GM18861 (cell line): ENCODE measurements around the gene TMEM269.

Experiments used
- ATAC-seq: cut with Tn5 transposase; IDR thresholded peaks from one replicate; pipeline ENCODE4 v1.9.1; 2021; ENCODE audit not compliant: unreplicated experiment

The TMEM269 gene, protein sequence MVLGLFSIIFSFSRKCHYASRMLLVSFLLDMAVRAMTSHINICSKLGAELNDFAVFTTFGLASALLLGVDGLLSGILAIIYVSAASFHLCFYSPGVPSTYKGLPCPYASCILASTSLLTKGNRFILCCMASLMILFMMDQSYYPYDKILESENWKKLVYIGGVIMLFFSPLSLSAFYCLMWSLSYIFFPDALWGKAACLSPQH

DNA sequence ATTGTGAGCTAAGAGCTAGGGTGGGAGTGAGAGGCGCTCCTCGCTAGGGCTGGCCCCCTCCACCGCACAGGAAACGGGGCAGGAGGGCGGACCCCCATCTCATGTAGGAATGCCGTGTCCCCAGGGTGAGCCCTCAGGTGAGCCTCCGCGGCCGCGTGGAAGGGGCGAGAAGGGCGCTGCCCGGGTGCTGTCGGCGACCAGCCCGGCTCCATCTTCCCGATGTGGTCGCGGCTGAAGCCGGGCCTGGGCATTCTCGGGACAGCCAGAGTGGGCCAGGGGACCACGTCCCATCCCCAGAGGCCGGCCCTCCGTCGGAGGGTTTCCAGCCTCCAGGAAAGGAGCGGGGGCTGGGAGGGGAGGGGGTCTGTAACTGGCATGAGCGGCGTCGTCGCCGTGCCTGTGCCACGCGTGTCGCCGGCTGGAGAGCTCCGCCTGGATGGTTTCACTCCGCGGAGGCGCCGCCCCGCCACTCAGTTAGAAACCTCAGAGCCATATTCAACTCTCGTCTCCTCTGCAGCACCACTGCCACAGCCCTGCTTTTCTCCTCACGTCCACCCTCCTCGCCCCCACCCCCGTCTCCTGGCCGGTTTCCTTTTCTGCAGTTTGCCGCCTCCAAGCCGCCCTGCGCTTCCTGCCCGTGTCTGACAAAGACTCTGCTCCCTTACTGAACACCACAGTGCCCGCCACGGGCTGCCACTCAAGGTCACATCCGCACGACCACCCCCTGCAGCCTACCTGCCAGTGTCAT lies at the start of gene TMEM269:
Gene TMEM269, plus strand, starts transcription at position 46 of the 748 bp plus-strand sequence. CDS start 4,903 bp downstream, outside the sequence.
- ATAC-seq: no peak

DNA sequence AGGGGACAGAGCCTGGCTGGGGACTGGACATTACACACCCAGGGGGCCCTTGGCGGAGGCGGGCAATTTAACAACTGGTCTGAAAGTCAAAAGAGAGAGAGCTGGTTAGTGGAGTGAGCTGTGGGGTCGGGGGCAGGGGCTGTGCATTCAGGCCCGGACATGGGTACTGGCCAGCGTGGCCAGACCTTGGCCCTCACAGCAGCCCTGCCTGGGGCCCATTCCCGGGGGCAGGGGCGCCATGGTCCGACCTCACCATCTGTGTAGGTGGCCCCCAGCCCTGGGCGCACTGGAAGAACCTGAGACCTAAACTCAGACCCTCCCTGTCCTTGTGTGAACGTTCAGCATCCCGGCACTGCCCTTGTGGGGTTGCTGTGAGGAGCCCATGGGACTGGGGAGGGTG lies 49.7 kb upstream of the TMEM269 start:
- no peak for ATAC-seq

DNA sequence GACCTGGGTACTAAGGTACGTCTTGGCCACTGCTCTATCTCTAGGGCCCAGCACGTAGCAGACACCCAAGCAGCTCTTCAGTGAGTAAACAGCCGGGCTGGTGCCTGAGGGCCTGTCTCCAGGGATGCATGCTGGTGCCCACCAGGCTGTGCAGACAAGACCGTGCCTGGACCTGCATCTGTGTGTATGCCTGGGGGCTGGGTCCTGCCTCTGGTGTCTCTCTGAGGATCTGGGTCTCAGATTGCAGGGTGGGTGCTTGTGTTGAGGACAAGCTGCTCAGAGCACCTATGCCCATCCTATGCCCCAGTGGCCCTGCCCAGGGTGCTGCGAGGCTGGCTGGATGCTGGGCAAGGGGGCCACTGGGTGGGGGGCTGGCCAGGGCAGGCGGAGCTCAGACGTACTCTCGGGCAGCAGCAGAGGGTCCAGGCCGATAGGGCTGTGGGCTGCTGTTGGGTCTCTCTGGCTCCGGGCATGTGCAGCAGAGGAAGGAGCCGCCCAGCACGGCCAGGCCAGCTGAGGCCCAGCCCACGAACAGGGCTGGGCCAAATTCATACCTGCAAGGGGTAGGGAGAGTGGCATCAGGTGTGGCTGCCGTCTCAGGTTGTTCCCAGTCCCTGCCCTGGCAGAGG lies 49.2 kb upstream of the TMEM269 start:
- no peak for ATAC-seq

DNA sequence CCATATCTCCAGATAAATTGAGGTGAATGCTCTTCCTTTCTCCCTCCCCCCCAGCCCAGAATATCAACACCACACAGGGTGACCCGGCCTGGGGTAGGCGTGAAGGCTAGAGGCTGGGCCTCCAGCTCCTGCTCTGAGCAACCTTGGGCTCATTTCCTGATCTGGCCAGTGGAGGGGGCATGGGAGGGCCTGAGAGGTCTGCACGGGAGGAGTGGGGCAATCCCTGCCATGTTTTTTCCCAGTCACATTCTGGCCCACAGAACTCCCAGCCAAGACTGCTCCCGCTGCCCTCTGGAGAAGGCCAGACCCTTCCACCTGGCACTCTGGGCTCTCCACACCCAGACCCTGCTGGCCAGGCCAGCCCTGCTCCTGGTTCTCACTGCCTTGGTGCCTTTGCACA lies 48.6 kb upstream of the TMEM269 start:
- no peak for ATAC-seq

DNA sequence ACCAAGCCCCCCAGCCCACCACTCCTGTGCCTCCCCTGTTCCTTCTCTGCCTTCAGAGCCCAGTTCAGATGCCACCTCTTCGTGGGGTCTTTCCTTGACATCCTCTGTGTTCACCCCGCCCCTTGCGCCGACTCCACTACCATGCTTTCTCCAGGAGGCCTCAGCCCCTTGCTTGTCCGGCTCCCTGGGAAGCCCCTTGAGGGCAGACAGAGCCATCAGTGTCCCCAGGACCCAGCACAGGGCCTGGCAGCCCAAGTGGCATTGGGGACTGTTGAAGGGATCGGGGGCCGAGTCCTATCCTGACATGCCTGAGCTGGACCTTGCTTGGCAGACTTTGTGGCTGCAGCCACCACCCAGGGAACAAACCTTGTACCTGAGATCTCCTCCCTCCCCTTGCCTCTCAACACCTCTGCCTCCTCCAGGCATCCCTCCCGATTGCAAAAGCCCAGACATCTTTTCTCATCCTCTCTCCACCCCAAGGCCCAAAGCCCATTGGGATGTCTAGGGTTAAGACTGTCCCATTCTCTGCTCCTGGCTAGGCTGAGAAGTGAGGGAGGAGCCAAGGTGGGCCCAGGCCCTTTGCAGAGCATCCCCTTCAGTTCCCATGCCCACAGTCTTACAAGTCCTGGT lies 48.1 kb upstream of the TMEM269 start:
- no peak for ATAC-seq

DNA sequence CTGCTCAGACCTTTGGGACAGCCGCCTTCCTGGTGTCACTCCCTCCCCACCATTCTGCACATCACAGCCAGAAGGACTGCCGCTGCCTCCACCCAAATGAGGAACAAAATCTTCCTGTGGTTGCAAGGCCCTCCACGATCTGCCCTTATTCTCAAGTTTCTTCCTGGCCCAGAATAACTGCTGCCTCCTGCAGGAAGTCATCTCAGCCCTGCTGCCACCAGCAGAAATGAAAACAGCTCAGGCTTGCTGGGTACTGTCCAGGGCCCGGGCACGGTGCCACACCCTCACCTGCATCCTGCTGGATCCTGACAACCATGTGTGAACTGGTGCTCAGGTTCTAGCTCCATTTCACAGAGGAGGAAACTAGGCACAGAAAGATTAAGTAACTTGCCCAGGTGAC lies 47.5 kb upstream of the TMEM269 start:
- no peak for ATAC-seq

DNA sequence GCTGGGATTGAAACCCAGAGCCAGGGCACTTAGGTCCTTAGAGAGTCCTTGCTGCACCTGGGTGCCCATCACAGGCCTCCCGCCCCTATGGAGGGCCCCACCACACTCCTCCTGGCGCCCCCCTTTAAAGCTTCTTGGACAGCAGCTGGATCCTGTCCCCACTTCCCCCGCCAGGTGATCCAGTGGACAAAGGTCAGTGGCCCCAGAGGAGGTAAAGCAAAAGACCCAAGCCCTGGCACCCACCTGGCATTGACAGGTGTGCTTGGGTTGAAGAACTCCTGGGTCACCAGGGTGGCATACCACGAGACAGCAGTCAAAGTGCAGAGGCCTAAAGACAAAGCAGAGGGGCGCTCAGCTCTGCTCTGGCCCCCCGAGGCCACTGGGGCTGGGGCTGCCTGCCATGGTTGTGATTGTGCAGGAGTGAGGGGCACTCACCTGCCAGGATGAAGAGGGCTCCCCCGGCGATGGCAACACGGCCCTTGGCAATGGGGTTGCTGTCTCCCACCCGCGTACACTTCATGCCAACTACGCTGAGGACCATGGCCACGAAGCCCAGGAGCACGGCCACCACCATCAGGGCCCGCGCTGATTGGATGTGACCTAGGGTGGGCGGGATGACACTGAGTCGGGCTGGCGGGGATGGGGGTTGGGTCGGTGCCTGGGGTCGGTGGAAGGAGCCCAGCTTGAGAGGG lies 46.7 kb upstream of the TMEM269 start:
- no peak for ATAC-seq

DNA sequence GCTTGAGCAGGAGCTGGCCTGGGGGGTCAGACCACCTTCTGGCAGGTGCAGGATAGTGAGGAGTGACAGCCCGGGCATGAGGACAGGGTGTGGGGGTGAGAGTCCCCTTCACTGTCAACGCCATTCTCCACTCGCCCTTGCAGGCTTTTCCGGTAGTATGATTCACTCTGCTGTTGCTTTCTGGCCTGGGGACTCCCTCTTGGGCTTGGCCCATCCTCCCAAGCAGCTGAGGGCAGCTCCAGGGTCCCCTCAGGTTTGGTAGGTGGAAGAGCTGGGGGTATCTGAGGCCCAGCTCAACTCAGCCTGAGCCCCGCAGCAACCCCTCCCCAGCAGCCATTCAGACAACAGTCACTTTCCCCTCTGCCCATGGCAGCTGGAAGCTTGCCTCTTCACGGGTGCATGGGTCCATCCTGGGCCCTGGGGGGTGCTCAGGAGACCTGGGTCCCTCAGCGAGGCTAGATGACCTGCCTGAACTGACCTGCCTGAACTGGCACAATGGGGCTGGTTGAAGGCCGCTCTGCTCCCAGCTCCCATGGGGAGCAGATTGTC lies 46.0 kb upstream of the TMEM269 start:
- no peak for ATAC-seq

DNA sequence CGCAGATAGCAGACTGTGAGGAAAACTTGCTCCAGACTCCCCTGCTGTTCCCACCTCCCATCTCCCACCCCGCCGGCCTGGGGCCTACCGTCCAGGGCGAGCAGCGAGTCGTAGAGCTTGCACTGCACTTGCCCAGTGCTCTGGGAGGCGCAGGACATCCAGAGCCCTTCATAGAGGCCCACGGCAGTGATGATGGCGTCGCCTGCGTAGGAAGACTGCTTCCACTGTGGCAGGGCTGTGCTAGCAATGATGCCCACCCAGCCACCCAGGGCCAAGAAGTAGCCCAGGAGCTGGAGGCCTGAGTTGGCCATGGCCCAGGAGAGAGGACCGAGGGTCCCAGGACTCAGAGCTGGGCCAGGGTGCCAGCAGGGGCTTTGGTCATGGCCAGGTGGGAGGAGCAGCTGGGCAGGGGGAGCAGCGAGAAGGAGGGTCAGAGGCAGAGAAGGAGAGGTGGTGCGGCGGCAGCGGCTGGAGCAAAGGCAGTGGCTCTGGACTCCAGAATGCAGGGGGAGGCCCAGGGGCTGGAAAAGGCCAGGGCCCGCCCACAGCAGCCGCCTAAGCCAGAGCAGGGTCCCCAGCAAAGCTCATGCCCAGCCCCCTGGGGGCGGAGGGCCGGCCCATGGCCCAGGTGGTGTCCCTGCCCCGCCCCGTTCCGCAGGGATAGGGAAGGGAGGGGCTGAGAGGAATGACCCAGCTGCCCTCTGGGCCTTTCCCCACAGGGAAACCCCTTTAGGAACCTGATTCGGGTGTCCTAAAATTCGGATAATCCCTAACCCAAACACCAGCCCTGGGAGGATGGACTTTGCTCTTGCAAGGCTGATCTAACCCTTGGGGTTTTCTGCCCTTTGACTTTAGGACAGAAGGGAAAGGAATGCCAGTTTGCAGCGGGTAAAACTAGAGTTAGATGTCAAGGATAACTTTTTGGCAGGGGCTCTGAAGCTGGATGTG lies 44.8 kb upstream of the TMEM269 start, which contains the start of gene CLDN19:
Gene CLDN19, minus strand, starts transcription at position 484 of the 948 bp plus-strand sequence. Its CDS starts 173 bp downstream, at position 311.
- no peak for ATAC-seq

DNA sequence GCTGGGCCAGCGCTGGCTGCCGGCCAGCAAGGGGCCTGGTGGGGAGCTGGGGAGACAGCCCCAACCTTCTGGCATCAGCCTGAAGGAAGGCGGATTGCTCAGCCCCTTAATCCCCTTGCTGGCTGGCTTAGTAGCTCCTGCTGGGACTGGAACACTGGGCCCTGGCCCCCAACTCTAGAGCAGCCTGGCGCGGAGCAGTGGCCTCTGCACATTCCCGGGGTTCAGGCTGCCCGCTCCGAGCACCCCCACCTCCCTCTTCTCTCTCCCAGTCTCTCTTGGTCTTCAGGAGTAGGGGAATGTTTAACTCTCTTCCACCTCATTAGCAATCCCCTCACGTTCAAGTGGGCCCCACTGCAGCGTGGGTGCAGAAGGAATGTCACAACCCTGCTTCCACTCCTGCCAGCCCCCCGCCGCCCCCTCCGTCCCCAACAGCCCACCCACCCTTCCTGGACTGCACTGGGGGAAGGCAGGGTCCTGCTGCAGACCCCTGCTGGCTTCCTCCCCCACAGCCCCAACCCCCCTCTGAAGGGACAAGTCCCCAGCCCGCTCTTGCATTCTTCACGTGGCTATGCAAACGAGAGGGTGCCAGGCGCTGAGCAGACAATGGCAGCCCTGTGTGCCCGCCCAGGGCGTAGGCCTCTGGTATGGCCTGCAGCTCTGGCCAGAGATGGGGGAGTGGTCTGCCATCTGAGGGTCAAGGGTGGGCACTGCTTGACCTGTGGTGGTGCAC lies 43.8 kb upstream of the TMEM269 start:
- no peak for ATAC-seq

DNA sequence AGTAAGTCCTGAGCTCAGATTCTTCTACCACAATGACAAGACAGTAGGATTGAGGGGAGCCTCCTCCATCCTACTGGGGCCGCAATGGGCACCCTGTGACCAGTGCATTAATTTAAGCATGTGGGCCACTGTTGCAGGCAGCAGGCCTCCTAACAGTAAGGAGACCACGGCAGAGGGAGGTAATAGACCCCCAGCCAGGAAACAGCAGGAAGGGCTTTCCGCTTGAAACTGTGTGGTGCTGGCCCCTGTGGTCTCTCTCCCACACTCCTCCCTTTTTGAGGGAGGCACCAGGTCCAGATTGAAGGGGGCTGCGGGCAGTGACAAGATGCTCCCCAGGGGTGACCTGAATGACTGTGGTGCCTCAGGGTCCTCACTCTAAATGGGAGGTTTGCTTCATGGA lies 43.1 kb upstream of the TMEM269 start:
- no peak for ATAC-seq

DNA sequence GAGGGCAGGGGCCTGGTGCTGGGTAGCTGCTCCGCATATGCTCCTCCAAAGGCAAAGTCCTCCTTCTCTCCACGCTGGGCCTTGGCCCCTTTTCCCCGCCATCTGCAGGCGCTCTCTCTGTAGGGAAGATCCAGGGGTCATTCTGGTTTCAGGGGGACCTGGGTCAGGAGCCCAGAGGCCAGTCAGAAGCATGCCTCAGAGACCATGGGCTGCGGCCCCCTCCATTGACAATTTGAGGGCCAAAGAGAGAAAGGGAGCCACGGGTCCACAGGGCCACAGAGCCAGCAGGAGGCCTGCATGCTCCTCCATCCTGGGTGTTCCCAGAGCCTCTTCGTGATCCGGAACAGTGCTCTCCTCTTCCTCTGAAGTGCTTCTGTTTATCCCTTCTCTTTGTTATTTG lies 42.6 kb upstream of the TMEM269 start:
- ATAC-seq: no peak

DNA sequence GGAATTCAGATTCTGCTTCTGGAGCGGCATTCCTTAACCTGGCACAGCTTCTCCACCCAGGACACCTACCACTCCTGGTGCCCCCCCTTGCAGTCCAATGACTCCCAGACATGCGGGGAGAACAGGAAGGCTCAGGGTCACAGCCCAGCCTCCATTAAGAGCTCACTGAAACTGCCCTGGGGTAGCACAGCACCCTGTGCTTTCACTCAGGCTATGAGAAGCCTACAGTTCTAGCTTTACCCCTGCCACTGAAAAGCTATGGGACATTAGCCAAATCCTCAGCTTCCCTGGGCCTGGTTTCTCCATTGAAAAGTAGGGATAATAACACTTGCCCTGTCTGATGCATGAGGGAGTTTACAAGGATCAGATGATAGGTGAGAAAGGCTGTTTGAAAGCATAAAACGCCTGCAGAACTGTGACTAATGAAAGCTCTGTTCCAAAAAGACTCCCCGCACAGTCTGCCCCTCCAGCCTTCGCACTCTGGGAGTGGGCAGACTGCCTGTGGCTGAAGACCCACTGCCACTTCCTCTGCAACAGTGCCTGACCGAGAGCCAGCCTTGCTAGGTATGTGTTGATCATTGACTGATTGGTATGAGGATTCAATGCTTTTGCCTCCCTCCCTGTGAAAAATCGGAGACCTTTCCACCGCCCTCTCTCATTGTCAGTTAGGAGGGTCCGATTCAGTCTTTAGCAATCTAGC lies 42.0 kb upstream of the TMEM269 start:
- no peak for ATAC-seq

DNA sequence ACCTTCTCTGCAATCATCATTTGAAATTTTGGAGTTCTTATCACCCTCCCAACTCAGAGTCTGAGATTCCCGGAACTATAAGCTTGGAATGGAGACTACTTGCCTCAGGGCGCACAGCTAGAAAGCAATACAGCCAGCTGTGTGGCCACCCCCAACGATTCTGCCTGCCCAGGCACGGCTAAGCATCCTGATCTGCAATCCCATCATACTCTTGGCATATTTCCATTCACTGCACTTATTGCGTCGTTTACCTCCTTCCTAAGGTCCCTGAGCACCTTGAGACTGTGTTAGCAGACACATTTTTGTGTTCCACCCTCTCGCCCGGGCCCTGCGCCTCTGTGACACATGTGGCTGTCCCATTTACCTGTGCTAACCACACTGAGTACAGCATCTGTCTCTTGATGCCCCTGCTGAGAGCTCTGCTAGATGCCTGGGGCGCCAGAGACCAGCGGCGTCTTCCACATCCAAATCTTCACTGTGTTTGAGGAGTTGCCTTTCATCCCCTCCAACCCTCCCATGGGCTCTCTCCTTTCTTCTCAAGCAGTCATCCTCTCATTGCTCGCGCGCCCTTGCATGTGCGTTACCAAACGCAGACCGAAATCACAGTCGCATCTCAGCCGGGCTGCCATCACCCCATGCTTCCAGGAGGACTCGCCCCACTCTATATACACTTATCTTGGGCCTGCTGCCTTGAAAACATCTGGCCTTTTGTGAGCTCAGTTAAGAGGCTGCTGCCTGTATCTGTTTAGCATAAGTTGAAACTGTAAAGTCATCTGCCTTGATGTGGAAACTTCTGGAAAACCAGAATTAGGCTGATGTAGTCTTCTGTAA lies 41.3 kb upstream of the TMEM269 start:
- no peak for ATAC-seq

DNA sequence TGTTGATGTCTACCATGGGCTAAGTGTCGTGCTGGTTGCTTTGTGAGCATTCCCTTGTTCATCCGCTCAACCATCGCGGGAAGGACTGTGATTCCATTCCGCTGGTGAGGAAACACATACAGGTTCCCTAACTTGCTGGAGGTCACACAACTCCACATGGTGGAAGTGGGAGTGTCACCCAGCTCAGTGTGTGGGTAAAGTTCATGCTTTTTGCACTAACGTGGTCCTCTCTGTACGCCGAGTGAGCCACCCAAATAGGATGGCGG lies 40.7 kb upstream of the TMEM269 start:
- no peak for ATAC-seq

DNA sequence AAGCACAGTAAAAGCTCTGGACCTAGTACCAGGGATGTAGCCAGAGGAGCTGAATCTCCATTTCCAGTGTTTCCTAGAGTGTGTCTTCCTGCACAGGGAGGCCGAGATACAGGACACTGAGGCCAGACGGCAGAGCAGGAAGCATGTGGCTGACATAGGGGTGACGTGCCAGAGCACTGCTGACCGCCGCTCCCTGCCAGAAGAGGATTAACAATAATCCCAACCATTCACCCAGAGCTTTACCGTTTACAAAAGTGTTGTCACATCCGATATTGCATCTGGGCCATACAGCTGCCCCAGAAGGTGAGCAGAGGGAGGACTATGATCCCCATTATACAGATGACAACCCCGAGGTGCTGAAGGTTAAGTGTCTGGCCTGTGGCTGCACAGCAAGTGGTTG lies 38.9 kb upstream of the TMEM269 start:
- ATAC-seq: no peak

DNA sequence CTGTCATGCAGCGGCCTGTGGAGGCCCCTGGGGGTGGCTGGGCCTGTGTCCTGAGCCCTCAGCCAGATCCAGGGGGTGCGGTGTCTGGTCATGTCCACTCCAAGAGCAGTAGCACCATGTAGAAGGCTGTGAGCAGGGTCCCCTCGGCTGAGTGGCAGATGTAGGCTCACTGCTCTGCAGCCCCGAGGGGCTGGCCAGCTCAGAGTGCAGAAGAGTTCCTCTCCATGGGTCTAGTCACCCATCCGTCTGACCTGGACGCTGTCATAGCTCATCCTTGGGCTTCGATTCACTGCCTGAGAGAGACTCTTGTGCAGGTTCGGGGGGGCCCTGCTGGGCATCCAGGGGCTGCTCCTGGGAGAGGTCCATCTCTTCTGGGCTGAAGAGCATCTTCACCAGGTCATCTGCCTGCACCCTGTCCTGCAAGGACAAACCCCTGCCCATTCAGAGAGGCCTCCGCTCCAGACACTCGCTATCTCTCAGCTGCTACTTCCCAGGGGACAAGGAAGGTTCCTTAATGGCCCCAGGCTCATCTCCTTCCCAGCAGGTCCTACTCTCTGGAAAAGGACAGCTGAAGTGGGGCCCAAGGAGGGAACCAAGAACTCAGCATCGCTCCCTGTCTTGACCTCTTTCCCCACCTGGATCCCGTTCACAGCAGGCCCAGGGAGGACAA lies 38.2 kb upstream of the TMEM269 start:
- ATAC-seq: no peak
